Stimulated activated CD4-positive, alpha-beta T cell treated with anti-CD3 and anti-CD28 coated beads, Interleukin-2, amount 100 ng/mL, for 4 hours (primary cell): ENCODE data around the gene ZNF518B.
"Not testable (repeated sequence)": the region's sequence is repeated elsewhere in the genome, so short reads cannot be mapped to it uniquely, and the experiment has no call there.

Experiments used
- DNase-seq: peaks from one replicate; pipeline ENCODE4 v3.0.0-alpha.2; 2020; ENCODE audit warnings: low read depth

ZNF518B gene

GRCh38 chr4:10456260-10456594 is 999 bp downstream of the ZNF518B start:
- DNase-seq, result no peak

- no peak for DNase-seq
Measured at GRCh38 chr4:10455133-10455532, 2.1 kb downstream of the ZNF518B start.

- no peak for DNase-seq
Measured at GRCh38 chr4:10454726-10455125, 2.5 kb downstream of the ZNF518B start.

GRCh38 chr4:10454121-10454520 is 3.1 kb downstream of the ZNF518B start:
- DNase-seq, result no peak

DNA sequence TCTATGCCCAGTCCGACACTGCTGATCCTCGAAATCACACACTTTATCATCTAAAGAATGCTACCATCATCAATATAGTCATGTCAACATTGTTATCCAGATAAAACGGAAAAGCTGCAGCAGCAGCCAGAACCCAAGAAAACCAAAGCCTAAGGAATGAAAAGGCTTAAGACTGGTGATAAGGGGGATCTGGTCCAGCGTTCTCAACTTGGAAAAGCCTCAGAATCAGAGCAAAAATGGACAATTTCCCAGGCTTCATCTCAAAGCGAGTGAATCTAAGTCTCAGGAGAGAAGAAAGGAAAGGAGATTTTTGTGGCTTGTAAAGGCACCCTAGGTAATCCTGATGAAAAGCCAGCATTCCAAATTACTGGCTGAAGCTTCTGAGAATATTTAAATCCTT is 8.2 kb downstream of the ZNF518B start:
- DNase-seq, result no peak

DNA sequence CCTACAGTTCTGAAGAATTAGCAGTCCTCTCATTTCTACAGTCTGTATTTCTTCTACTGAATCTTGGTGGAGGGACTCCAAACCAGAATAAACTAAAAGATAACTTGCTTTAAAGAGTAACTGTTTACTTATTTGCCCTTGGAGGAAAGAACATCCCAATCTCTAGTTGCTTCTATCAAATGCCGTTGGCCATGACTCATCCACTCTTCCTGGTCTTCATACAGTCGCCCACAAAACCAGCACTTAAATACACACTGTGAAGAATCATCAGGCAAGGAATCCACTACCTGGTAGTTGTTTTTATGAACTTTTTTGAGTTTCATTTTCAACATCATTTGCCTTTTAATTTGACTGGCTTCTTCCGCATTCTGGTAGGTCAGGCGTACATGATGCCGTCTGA is 14.2 kb downstream of the ZNF518B start:
- no peak for DNase-seq

DNA sequence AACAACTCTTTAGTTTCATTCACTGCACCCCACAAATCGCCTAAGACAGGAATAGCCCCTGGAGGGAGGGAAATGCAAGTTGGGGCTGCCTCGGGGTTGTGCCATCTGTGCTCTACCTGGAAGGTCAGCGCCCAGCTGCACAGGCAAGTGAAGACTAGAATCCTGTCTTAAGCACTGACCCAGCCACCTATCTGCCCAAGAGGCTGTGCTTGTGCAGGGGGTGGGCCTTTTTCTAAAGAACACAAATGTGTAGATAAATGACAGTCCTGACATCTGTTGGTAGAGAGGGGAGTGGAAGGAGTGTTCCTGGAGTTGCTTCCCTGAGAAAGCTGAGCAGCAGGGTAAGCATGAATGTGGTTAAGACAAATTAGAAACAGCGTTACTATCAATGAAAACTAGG is 15.7 kb downstream of the ZNF518B start:
- no peak for DNase-seq

- no peak for DNase-seq
Measured at GRCh38 chr4:10438924-10439323, 18.3 kb downstream of the ZNF518B start.

DNA sequence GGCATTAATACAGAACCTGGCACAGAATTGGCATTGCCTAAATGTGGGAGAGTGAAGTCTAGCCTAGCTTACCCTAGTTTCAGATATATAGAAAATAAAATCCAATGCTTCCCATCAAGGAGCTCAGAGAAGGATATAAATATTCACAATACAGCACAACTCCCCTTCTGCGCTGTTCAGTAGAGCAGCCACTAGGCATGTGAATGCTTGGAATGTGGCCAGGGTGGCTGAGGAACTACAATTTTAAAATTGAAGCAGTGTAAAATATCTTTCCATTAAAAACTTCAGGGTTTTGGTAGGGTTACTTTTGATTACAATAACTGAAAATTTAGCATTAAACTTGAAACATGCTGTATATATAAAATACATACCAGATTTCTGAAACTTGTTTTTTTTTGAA is 19.5 kb downstream of the ZNF518B start:
- DNase-seq, result no peak

DNA sequence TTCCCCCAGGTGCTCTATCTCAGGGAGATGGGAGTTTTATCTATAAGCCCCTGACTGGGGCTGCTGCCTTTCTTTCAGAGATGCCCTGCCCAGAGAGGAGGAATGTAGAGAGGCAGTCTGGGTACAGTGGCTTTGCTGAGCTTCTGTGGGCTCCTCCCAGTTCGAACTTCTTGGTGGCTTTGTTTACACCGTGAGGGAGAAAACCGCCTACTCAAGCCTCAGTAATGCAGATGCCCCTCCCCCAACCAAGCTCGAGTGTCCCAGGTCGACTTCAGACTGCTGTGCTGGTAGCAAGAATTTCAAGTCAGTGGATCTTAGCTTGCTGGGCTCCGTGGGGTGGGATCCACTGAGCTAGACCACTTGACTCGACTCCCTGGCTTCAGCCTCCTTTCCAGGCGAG is 29.5 kb downstream of the ZNF518B start:
- DNase-seq, result not testable (repeated sequence)

DNA sequence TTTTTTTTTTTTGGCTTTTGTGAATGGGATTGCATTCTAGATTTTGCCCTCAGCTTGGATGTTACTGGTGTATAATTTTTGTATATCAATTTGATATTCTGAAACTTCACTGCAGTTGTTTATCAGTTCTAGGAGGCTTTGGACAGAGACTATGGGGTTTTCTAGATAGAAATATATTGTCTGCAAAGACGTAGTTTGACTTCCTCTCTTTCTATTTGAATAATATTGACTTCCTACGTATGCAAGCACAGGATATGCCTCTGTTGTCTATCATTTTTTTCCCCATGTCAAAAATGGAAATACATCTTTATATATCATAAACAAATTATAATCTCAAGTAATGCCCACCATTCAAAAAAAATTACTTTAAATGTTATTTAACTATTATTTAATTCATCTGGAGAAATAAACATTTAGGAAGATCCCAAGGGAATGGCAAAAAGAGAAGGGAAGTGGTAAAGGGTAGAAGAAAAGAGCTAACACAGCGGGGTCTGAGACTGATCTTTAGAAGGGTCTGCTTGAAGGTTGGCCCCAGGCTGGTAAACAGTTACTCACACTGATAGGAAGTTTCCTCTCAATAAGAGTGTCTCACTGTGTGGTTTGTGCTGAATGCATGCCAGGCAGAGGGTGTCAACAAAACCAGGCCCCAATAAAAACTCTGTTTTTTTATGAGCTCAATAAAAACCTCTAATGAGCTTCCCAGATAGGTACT is 35.7 kb downstream of the ZNF518B start:
- no peak for DNase-seq

DNA sequence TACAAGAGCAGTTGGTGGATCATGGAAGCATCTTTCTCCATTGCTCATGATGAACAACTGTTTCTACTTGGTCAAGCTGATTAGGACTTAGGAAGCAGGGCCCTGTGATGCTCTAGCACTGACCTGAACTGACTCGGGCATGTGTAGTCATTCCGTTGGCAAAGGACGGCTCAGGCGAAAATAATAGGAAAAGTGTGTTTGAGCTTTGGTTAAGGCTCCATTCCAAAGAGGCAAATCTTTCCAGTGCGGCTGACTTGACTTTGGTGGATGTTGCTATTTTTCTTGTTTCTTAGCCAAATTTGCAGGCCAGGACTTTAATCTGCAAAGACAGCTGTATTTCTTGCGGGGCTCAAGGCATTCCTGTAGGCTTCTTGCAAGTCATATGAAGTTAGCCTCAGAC is 39.5 kb downstream of the ZNF518B start:
- no peak for DNase-seq

DNA sequence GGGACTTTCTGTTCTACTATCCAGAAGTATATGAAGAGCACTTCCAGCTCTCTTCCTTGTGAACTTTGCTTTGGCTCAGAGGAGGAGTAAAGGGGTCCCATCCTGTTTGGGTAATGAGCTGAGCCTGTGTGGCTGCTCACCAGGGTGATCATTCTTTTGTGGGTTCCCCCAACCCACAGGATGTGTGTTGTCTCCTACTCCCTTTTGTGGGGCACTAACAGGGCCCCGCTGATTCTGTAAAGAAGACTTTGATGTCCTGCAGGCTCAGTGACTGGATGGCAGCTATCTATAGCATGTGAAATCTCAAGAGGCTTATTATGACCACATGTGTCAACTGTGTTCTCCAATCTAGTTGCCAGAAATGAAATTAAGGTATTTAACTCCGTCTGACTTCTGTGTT is 40.8 kb downstream of the ZNF518B start:
- DNase-seq, result no peak

DNA sequence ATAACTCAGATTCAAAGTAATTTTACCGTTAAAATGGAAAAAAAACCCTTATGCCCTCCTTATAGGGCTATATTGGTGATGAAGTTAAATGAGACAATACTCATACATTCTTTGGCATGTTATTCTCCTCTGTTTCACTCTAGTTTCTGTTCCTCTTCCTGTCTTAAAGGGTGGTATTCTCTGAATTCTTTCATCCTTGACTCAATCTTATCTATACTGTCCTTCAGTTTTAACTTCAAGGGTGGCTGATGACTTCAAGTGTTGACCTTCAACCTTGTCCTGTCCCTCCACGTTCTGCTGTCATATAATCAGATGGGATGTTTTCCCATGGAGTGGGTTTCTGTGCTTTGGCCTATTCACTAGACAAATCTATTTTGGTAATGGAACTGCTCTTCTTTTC is 44.0 kb downstream of the ZNF518B start:
- no peak for DNase-seq

DNA sequence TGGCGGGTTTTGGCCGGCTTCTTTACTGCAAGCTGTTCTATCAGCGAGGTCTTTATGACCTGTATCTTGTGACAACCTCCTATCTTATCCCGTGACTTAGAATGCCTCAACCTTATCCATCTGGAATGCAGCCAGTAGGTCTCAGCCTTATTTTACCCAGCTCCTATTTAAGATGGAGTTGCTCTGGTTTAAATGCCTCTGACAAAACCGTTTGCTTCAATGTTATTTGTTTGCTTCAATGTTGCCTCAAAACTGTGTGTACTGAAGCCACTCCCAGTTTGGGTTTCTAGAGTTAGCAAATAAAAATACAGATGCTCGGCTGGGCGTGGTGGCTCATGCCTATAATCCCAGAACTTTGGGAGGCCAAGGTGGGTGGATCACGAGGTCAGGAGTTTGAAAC is 51.6 kb downstream of the ZNF518B start:
- DNase-seq, result no peak

DNA sequence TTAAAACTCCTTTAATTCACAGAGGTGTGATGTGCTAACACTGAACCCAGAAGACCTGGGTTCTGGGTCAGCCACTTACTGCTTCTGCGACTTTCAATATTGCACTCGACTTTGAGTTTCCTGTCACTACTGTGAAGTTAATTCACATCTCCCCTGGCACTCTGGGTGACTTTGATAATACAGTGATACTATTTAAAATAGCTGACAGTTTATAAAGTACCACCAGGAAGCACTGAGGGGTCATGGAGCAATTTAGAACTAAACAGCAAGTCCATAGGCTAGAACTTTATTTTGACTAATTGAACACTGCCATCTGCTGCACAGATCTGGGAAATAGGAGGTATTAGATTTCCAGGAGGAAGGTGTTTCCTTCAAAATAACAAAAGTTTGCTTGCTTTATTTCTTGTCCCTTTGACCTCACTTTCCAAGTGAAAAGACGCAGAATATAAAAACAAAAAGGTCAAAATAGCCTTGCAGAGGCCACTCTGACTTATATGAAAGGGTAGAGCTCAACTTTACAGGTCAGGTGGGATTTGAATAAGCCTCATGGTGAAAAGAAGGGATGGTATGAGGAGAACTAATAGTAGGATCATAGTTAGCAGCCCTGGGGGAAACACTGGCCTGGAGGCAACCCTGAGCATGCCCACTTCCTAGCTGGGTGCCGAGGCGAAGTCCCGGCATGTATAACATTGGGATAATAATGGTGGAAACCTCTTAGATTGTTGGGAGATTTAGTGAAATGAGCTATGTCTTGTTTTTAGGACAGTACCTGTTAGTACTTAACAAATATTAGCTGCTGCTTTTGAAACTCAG is 53.4 kb downstream of the ZNF518B start:
- no peak for DNase-seq

DNA sequence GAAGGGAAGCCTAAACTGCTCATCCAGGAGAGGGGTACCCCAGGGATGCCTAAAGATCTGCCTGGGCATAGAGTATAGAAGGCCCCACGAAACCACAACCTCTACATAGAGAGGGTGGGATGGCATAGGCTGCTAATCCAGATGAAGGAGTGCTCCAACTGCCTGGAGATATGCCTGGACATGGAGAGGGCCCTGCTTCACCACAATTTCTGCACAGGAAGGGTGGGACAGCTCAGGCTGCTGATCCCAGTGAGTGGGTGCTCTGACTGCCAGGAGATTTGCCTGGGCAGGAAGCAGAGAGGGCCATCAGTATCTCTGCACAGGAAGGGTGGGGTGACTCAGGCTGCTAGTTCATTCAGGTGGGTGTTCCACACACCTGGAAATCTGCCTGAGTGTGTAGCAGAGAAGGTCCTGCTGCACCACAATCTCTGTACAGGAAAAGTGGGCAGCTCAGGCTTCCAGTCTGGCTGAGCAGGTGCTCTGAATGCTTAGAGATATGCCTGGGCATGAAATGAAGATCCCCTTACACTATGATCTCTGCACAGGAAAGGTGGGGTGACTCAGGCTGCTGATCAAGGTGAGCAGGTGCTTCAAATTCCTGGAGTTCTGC is 61.1 kb downstream of the ZNF518B start:
- DNase-seq, result no peak
